Measurements from ENCODE around the gene CTXND1. TPM values are rescaled to one million over a fixed set of nuclear protein-coding genes. Genes with fewer than 3 reads are reported as not detected.
A peak's percentile ranks its signal among the peaks of the same experiment; 100 is the strongest.

The CTXND1 gene
- total RNA-seq, 1 experiment from 2014 or later, result not detected

GRCh38 chr15:80185152-80185551 lies 66.9 kb downstream of the CTXND1 start:
- ChIA-PET POLR2A (interaction anchor here (0.6 to 1.0 kb wide), 2 partner anchors 32 to 495 kb away, joined by 3 read pairs; no protein-coding TSS in a partner anchor), CTCF (no interaction called here)
- Mint-ChIP-seq H3K4me3 (ENCODE audit: unreplicated experiment) (no peak overlapping the region), H3K27ac (ENCODE audit: low read depth, unreplicated experiment) (peak overlapping the region; percentile 25), H3K27me3 (ENCODE audit: insufficient read depth, unreplicated experiment) (no peaks in the 10 kb centered on the region), H3K9me3 (ENCODE audit: unreplicated experiment) (no peaks in the 10 kb centered on the region), H3K36me3 (ENCODE audit: insufficient read depth, unreplicated experiment) (no peaks in the 10 kb centered on the region), H3K4me1 (ENCODE audit: insufficient read depth, unreplicated experiment) (no peaks in the 10 kb centered on the region)
- intact Hi-C loops (cut with micrococcal nuclease), result no loop called here
- BruUV-seq (replicated peaks), result no TSS peak
- TF ChIP-seq CTCF (IDR thresholded peaks at IDR 0.05; ENCODE audit: unreplicated experiment), result no peak
- no peak for DNase-seq (ENCODE audit: unreplicated experiment)

GRCh38 chr15:80184554-80184953 lies 67.5 kb downstream of the CTXND1 start:
- no TSS peak for BruUV-seq (replicated peaks)
- ChIA-PET CTCF (interaction anchor here (0.6 kb wide), 1 partner anchor 45 kb away, joined by 4 read pairs; no protein-coding TSS in a partner anchor), POLR2A (interaction anchor here (0.6 to 1.2 kb wide), 2 partner anchors 11 to 495 kb away, joined by 3 to 4 read pairs; no protein-coding TSS in a partner anchor)
- intact Hi-C loops (cut with micrococcal nuclease), result no loop called here
- H3K9me3 Mint-ChIP-seq (ENCODE audit: unreplicated experiment), result no peaks in the 10 kb centered on the region
- TF ChIP-seq CTCF (IDR thresholded peaks at IDR 0.05; ENCODE audit: unreplicated experiment), result no peak
- H3K36me3 Mint-ChIP-seq (ENCODE audit: insufficient read depth, unreplicated experiment), result no peaks in the 10 kb centered on the region
- no peaks in the 10 kb centered on the region for H3K27me3 Mint-ChIP-seq (ENCODE audit: insufficient read depth, unreplicated experiment)
- peaks cover 4% of the 10 kb centered on the region for H3K4me1 Mint-ChIP-seq (ENCODE audit: insufficient read depth, unreplicated experiment)
- no peak overlapping the region for H3K27ac Mint-ChIP-seq (ENCODE audit: low read depth, unreplicated experiment)
- no peak overlapping the region for H3K4me3 Mint-ChIP-seq (ENCODE audit: unreplicated experiment)
- DNase-seq (ENCODE audit: unreplicated experiment), result no peak

- H3K4me1 Mint-ChIP-seq (ENCODE audit: insufficient read depth, unreplicated experiment), result peaks cover 11% of the 10 kb centered on the region
- H3K4me3 Mint-ChIP-seq (ENCODE audit: unreplicated experiment), result no peak overlapping the region
Measured at GRCh38 chr15:80183886-80184285, 68.1 kb downstream of the CTXND1 start.

GRCh38 chr15:80183306-80183705 lies 68.7 kb downstream of the CTXND1 start:
- H3K27me3 Mint-ChIP-seq (ENCODE audit: insufficient read depth, unreplicated experiment), result no peaks in the 10 kb centered on the region
- DNase-seq (ENCODE audit: unreplicated experiment), result no peak
- no peak overlapping the region for H3K4me3 Mint-ChIP-seq (ENCODE audit: unreplicated experiment)
- no peak overlapping the region for H3K27ac Mint-ChIP-seq (ENCODE audit: low read depth, unreplicated experiment)
- CTCF ChIA-PET, result interaction anchor here (0.5 kb wide), 1 partner anchor 139 kb away, joined by 3 read pairs; no protein-coding TSS in a partner anchor
- no peaks in the 10 kb centered on the region for H3K9me3 Mint-ChIP-seq (ENCODE audit: unreplicated experiment)
- BruUV-seq (replicated peaks), result no TSS peak
- H3K4me1 Mint-ChIP-seq (ENCODE audit: insufficient read depth, unreplicated experiment), result peaks cover 12% of the 10 kb centered on the region
- intact Hi-C loops (cut with micrococcal nuclease), result no loop called here
- H3K36me3 Mint-ChIP-seq (ENCODE audit: insufficient read depth, unreplicated experiment), result peaks cover 7% of the 10 kb centered on the region
- POLR2A ChIA-PET, result interaction anchor here (0.6 to 1.2 kb wide), 2 partner anchors 10 to 90 kb away, joined by 3 to 4 read pairs; no protein-coding TSS in a partner anchor
- TF ChIP-seq CTCF (IDR thresholded peaks at IDR 0.05; ENCODE audit: unreplicated experiment), result no peak

More at GRCh38 chr15:80183886-80184285, 68.1 kb downstream of the CTXND1 start:
- no peaks in the 10 kb centered on the region for H3K27me3 Mint-ChIP-seq (ENCODE audit: insufficient read depth, unreplicated experiment)
- ChIA-PET CTCF (interaction anchor here (0.5 kb wide), 1 partner anchor 140 kb away, joined by 3 read pairs; no protein-coding TSS in a partner anchor), POLR2A (interaction anchor here (0.6 to 1.2 kb wide), 2 partner anchors 11 to 90 kb away, joined by 3 to 4 read pairs; no protein-coding TSS in a partner anchor)
- no TSS peak for BruUV-seq (replicated peaks)
- peak; percentile 8 for DNase-seq (ENCODE audit: unreplicated experiment)
- peaks cover 5% of the 10 kb centered on the region for H3K36me3 Mint-ChIP-seq (ENCODE audit: insufficient read depth, unreplicated experiment)
- H3K9me3 Mint-ChIP-seq (ENCODE audit: unreplicated experiment), result no peaks in the 10 kb centered on the region
- intact Hi-C loops (cut with micrococcal nuclease), result no loop called here
- no peak for TF ChIP-seq CTCF (IDR thresholded peaks at IDR 0.05; ENCODE audit: unreplicated experiment)
- H3K27ac Mint-ChIP-seq (ENCODE audit: low read depth, unreplicated experiment), result no peak overlapping the region
